H1 (cell line): ENCODE measurements around the gene WDR91. TPM values are rescaled to one million over a fixed set of nuclear protein-coding genes. Genes with fewer than 3 reads are reported as not detected.

Source experiments
- polyA plus RNA-seq, 7 experiments: library from polyadenylated mRNA; depleted of rRNA in 3 of 7; stranded (reverse) in 5 of 7; unstranded in 2 of 7; fragments of >200 nt in 5 of 7; fragments of 200-250 nt in 2 of 7; gene quantifications; 1 replicate in 5 of 7; 2 replicates in 1 of 7; 4 replicates in 1 of 7; pipeline versions ENCODE4 v1.2.1 to v1.2.3, GENCODE V29; 2011 to 2013; ENCODE audit warnings: missing spikeins in 2 of 7, mixed read lengths in 2 of 7
- total RNA-seq: library from RNA; stranded (reverse); fragmentation: NEBNext Ultra II Directional; extraction: Animal tissue kit (Norgen Biotek cat#: 25700); gene quantifications from 2 replicates; pipeline ENCODE4 v1.2.1, GENCODE V29; 2021
- TF ChIP-seq, protein P1 (sequence below): fragments of 300-600 bp; sonication (generic); IDR thresholded peaks from 2 replicates; pipeline ENCODE4 v1.7.1; 2012; ENCODE audit warnings: low read length, moderate library complexity, mild to moderate bottlenecking, inconsistent platforms; ENCODE audit not compliant: insufficient replicate concordance

WDR91 gene
- total and polyA plus RNA-seq, 2 of the 8 experiments (the other 6 are each of a cell fraction or from before 2014, with no cell fraction given): 8.2 to 14.7 TPM

DNA sequence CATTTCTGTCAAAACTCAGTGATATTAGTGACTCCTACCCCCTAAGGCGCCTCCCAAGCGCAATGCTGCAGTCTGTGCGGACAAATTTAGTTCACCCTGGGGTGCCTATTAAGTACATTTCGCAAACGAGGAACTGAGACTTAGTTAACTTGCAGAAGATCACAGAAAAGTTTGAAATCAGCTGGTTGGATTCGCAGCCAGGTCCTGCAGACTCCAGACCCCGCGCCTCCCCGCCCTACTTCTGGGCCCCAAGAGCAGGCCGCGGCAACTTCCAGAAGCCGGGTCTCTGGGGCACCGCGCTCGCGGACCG is 41.4 kb downstream of the WDR91 start (continued):
- TF ChIP-seq, protein P1, sequence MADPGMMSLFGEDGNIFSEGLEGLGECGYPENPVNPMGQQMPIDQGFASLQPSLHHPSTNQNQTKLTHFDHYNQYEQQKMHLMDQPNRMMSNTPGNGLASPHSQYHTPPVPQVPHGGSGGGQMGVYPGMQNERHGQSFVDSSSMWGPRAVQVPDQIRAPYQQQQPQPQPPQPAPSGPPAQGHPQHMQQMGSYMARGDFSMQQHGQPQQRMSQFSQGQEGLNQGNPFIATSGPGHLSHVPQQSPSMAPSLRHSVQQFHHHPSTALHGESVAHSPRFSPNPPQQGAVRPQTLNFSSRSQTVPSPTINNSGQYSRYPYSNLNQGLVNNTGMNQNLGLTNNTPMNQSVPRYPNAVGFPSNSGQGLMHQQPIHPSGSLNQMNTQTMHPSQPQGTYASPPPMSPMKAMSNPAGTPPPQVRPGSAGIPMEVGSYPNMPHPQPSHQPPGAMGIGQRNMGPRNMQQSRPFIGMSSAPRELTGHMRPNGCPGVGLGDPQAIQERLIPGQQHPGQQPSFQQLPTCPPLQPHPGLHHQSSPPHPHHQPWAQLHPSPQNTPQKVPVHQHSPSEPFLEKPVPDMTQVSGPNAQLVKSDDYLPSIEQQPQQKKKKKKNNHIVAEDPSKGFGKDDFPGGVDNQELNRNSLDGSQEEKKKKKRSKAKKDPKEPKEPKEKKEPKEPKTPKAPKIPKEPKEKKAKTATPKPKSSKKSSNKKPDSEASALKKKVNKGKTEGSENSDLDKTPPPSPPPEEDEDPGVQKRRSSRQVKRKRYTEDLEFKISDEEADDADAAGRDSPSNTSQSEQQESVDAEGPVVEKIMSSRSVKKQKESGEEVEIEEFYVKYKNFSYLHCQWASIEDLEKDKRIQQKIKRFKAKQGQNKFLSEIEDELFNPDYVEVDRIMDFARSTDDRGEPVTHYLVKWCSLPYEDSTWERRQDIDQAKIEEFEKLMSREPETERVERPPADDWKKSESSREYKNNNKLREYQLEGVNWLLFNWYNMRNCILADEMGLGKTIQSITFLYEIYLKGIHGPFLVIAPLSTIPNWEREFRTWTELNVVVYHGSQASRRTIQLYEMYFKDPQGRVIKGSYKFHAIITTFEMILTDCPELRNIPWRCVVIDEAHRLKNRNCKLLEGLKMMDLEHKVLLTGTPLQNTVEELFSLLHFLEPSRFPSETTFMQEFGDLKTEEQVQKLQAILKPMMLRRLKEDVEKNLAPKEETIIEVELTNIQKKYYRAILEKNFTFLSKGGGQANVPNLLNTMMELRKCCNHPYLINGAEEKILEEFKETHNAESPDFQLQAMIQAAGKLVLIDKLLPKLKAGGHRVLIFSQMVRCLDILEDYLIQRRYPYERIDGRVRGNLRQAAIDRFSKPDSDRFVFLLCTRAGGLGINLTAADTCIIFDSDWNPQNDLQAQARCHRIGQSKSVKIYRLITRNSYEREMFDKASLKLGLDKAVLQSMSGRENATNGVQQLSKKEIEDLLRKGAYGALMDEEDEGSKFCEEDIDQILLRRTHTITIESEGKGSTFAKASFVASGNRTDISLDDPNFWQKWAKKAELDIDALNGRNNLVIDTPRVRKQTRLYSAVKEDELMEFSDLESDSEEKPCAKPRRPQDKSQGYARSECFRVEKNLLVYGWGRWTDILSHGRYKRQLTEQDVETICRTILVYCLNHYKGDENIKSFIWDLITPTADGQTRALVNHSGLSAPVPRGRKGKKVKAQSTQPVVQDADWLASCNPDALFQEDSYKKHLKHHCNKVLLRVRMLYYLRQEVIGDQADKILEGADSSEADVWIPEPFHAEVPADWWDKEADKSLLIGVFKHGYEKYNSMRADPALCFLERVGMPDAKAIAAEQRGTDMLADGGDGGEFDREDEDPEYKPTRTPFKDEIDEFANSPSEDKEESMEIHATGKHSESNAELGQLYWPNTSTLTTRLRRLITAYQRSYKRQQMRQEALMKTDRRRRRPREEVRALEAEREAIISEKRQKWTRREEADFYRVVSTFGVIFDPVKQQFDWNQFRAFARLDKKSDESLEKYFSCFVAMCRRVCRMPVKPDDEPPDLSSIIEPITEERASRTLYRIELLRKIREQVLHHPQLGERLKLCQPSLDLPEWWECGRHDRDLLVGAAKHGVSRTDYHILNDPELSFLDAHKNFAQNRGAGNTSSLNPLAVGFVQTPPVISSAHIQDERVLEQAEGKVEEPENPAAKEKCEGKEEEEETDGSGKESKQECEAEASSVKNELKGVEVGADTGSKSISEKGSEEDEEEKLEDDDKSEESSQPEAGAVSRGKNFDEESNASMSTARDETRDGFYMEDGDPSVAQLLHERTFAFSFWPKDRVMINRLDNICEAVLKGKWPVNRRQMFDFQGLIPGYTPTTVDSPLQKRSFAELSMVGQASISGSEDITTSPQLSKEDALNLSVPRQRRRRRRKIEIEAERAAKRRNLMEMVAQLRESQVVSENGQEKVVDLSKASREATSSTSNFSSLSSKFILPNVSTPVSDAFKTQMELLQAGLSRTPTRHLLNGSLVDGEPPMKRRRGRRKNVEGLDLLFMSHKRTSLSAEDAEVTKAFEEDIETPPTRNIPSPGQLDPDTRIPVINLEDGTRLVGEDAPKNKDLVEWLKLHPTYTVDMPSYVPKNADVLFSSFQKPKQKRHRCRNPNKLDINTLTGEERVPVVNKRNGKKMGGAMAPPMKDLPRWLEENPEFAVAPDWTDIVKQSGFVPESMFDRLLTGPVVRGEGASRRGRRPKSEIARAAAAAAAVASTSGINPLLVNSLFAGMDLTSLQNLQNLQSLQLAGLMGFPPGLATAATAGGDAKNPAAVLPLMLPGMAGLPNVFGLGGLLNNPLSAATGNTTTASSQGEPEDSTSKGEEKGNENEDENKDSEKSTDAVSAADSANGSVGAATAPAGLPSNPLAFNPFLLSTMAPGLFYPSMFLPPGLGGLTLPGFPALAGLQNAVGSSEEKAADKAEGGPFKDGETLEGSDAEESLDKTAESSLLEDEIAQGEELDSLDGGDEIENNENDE: no peak
